ENCODE measurements around the gene SPTBN1.

DNA sequence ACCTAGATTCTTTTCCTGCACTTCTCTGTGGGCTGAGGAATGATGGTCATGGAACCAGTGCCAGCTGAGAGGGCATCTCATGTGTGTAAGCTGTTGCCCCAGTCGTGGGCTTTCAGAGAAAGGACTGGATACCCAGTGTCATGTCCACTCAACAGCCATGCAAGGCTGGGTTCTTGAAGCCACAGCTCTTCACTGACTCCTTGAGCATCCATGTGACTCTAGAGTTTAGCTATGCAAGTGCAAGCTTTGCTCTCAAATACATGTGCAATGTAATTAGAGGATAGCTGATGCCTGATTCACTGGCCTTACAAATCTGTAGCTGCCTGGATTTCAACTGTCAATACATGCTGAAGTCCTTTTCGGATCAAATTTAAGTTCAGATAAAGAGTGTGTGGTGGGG is 220.5 kb downstream of the SPTBN1 start:
- TF ChIP-seq EZH2 (IDR thresholded peaks at IDR 0.05) (no peak), POLR2AphosphoS5 (IDR thresholded peaks at IDR 0.05; ENCODE audit: borderline replicate concordance, low read depth, low read length) (no peak), FOXP2 (optimal IDR thresholded peaks at IDR 0.05; ENCODE audit: control extremely low read depth, extremely low read length, insufficient read depth) (no peak)
